DOHH2 (cell line): ENCODE results near the gene DOCK1.

ENCODE experiments used
- EZH2phosphoT487 ChIP-seq: fragments of 200-600 bp; sonication (generic); IDR thresholded peaks from 2 replicates; pipeline ENCODE4 v1.6.1; 2017; ENCODE audit warnings: borderline replicate concordance, mild to moderate bottlenecking, antibody characterized with exemption, low read length, moderate library complexity, mixed read lengths
- TF ChIP-seq, protein P1 (sequence below): fragments of 200-600 bp; sonication (generic); IDR thresholded peaks from one replicate; pipeline ENCODE4 v1.5.1; 2014; ENCODE audit warnings: antibody characterized with exemption, mild to moderate bottlenecking, low read depth, low read length; ENCODE audit not compliant: poor library complexity, severe bottlenecking

GRCh38 chr10:127414024-127414423 is 508.8 kb downstream of the DOCK1 start:
- TF ChIP-seq, protein P1, sequence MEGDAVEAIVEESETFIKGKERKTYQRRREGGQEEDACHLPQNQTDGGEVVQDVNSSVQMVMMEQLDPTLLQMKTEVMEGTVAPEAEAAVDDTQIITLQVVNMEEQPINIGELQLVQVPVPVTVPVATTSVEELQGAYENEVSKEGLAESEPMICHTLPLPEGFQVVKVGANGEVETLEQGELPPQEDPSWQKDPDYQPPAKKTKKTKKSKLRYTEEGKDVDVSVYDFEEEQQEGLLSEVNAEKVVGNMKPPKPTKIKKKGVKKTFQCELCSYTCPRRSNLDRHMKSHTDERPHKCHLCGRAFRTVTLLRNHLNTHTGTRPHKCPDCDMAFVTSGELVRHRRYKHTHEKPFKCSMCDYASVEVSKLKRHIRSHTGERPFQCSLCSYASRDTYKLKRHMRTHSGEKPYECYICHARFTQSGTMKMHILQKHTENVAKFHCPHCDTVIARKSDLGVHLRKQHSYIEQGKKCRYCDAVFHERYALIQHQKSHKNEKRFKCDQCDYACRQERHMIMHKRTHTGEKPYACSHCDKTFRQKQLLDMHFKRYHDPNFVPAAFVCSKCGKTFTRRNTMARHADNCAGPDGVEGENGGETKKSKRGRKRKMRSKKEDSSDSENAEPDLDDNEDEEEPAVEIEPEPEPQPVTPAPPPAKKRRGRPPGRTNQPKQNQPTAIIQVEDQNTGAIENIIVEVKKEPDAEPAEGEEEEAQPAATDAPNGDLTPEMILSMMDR, result no peak
- TF ChIP-seq EZH2phosphoT487, result no peak
